Measurements from ENCODE around the gene MIOX. TPM values are rescaled to one million over a fixed set of nuclear protein-coding genes. Genes with fewer than 3 reads are reported as not detected.

MIOX gene
- polyA plus RNA-seq, 1 donor from 2014 or later, result not detected

- peak overlapping the region; percentile 93 for H3K4me3 ChIP-seq (ENCODE audit: low read length)
- no peaks in the 10 kb centered on the region for H3K9me2 ChIP-seq (ENCODE audit: insufficient read depth, low read length)
- H4K20me1 ChIP-seq (ENCODE audit: insufficient read depth), result peaks cover 45% of the 10 kb centered on the region
- peak overlapping the region; percentile 84 for H3K9ac ChIP-seq (ENCODE audit: low read length)
- peak; percentile 16 for TF ChIP-seq CTCF (IDR thresholded peaks at IDR 0.05; ENCODE audit: poor library complexity, severe bottlenecking)
- TF ChIP-seq RAD21 (conservative IDR thresholded peaks at IDR 0.05), result no peak
- TF ChIP-seq EZH2 (IDR thresholded peaks at IDR 0.05; ENCODE audit: borderline replicate concordance, insufficient read depth, low read length, poor library complexity, severe bottlenecking), result no peak
- TF ChIP-seq SMC3 (conservative IDR thresholded peaks at IDR 0.05; ENCODE audit: poor library complexity), result no peak
- no peak for TF ChIP-seq POLR2AphosphoS5 (IDR thresholded peaks at IDR 0.05)
- no peak overlapping the region for H2AFZ ChIP-seq (ENCODE audit: low read depth, low read length)
- no peaks in the 10 kb centered on the region for H3F3A ChIP-seq (ENCODE audit: insufficient read depth, low read length, poor library complexity, severe bottlenecking)
- peak overlapping the region; percentile 54 for H3K4me2 ChIP-seq (ENCODE audit: low read length)
- H3K27ac ChIP-seq (ENCODE audit: low read length), result no peak overlapping the region
- peaks cover 39% of the 10 kb centered on the region for H3K79me2 ChIP-seq (replicated peaks; ENCODE audit: insufficient read depth, low read length)
- no peaks in the 10 kb centered on the region for H3K36me3 ChIP-seq (ENCODE audit: insufficient read depth, low read length)
- no peaks in the 10 kb centered on the region for H3K27me3 ChIP-seq (ENCODE audit: insufficient read depth, low read depth, low read length)
- H3K9me3 ChIP-seq (ENCODE audit: low read length), result no peaks in the 10 kb centered on the region
Observed at GRCh38 chr22:50473088-50473487, 13.6 kb upstream of the MIOX start.

- peak overlapping the region; percentile 54 for H3K4me2 ChIP-seq (ENCODE audit: low read length)
- H3K36me3 ChIP-seq (ENCODE audit: insufficient read depth, low read length), result no peaks in the 10 kb centered on the region
- no peaks in the 10 kb centered on the region for H3K27me3 ChIP-seq (ENCODE audit: insufficient read depth, low read depth, low read length)
- no peak overlapping the region for H2AFZ ChIP-seq (ENCODE audit: low read depth, low read length)
- no peaks in the 10 kb centered on the region for H3K9me3 ChIP-seq (ENCODE audit: low read length)
- peaks cover 35% of the 10 kb centered on the region for H4K20me1 ChIP-seq (ENCODE audit: insufficient read depth)
- H3K79me2 ChIP-seq (replicated peaks; ENCODE audit: insufficient read depth, low read length), result peaks cover 39% of the 10 kb centered on the region
- H3F3A ChIP-seq (ENCODE audit: insufficient read depth, low read length, poor library complexity, severe bottlenecking), result no peaks in the 10 kb centered on the region
- peak overlapping the region; percentile 93 for H3K4me3 ChIP-seq (ENCODE audit: low read length)
- TF ChIP-seq MXI1 (conservative IDR thresholded peaks at IDR 0.05; ENCODE audit: poor library complexity, severe bottlenecking) (no peak), SMC3 (conservative IDR thresholded peaks at IDR 0.05; ENCODE audit: poor library complexity) (no peak), RAD21 (conservative IDR thresholded peaks at IDR 0.05) (no peak), TAF1 (IDR thresholded peaks at IDR 0.05; ENCODE audit: low read depth) (no peak), EP300 (conservative IDR thresholded peaks at IDR 0.05; ENCODE audit: poor library complexity, severe bottlenecking) (no peak), POLR2AphosphoS5 (IDR thresholded peaks at IDR 0.05) (peak; percentile 7), REST (IDR thresholded peaks at IDR 0.05; ENCODE audit: borderline replicate concordance) (no peak), EZH2 (IDR thresholded peaks at IDR 0.05; ENCODE audit: borderline replicate concordance, insufficient read depth, low read length, poor library complexity, severe bottlenecking) (no peak)
- peak overlapping the region; percentile 84 for H3K9ac ChIP-seq (ENCODE audit: low read length)
- peak overlapping the region; percentile 44 for H3K27ac ChIP-seq (ENCODE audit: low read length)
- H3K9me2 ChIP-seq (ENCODE audit: insufficient read depth, low read length), result no peaks in the 10 kb centered on the region
Observed at GRCh38 chr22:50473855-50474671, 12.6 kb upstream of the MIOX start.
